Trophoblast cell (in vitro differentiated cells and primary cell): ENCODE measurements around the gene LRIT1.
"Not testable (repeated sequence)": the region's sequence is repeated elsewhere in the genome, so short reads cannot be mapped to it uniquely, and the experiment has no call there.

Source experiments
- DNase-seq, 2 donors: peaks; one replicate each; pipeline ENCODE4 v3.0.0-alpha.2; 2016
- H2AFZ ChIP-seq: 2 replicates; pipeline ENCODE4 v1.6.1; 2013; ENCODE audit warnings: low read length, moderate library complexity, mild to moderate bottlenecking; ENCODE audit not compliant: insufficient read depth, poor library complexity
- H2AK5ac ChIP-seq: 2 replicates; pipeline ENCODE4 v1.6.1; 2013; ENCODE audit warnings: mild to moderate bottlenecking, low read length
- H2BK120ac ChIP-seq: 2 replicates; pipeline ENCODE4 v1.6.1; 2013; ENCODE audit warnings: low read length, mild to moderate bottlenecking, moderate library complexity; ENCODE audit not compliant: insufficient read depth, poor library complexity
- H2BK12ac ChIP-seq: 2 replicates; pipeline ENCODE4 v1.6.1; 2013; ENCODE audit warnings: mild to moderate bottlenecking, low read length, moderate library complexity
- H2BK5ac ChIP-seq: 2 replicates; pipeline ENCODE4 v1.6.1; 2013; ENCODE audit warnings: low read length, low read depth, moderate library complexity, mild to moderate bottlenecking; ENCODE audit not compliant: poor library complexity
- H3K14ac ChIP-seq: 2 replicates; pipeline ENCODE4 v1.6.1; 2013; ENCODE audit warnings: mild to moderate bottlenecking, low read length
- H3K18ac ChIP-seq: 2 replicates; pipeline ENCODE4 v1.6.1; 2013; ENCODE audit warnings: mild to moderate bottlenecking, low read length
- H3K23ac ChIP-seq: 2 replicates; pipeline ENCODE4 v1.6.1; 2013; ENCODE audit warnings: low read length
- H3K27ac ChIP-seq: 2 replicates; pipeline ENCODE4 v1.5.1; 2013; ENCODE audit warnings: low read depth, mild to moderate bottlenecking, inconsistent platforms, low read length, moderate library complexity
- H3K27me3 ChIP-seq: 2 replicates; pipeline ENCODE4 v1.6.1; 2013; ENCODE audit warnings: inconsistent platforms, mild to moderate bottlenecking, low read length, moderate library complexity; ENCODE audit not compliant: insufficient read depth
- H3K36me3 ChIP-seq, 2 experiments: 1 replicate in 1 of 2; 2 replicates in 1 of 2; pipeline ENCODE4 v1.6.1; 2013; ENCODE audit warnings: low read length in 2 of 2, mild to moderate bottlenecking in 2 of 2, moderate library complexity in 1 of 2; ENCODE audit not compliant: insufficient read depth in 2 of 2, control insufficient read depth in 1 of 2
- H3K4ac ChIP-seq: 2 replicates; pipeline ENCODE4 v1.6.1; 2013; ENCODE audit warnings: low read depth, mild to moderate bottlenecking, low read length, moderate library complexity
- H3K4me1 ChIP-seq, 2 experiments: 1 replicate in 1 of 2; 2 replicates in 1 of 2; pipeline ENCODE4 v1.6.1; 2013; ENCODE audit warnings: low read length in 2 of 2, mild to moderate bottlenecking in 2 of 2, moderate library complexity in 1 of 2; ENCODE audit not compliant: insufficient read depth in 2 of 2, control insufficient read depth in 1 of 2
- H3K4me2 ChIP-seq: 2 replicates; pipeline ENCODE4 v1.6.1; 2013; ENCODE audit warnings: inconsistent platforms, mild to moderate bottlenecking, low read length, moderate library complexity
- H3K4me3 ChIP-seq: 2 replicates; pipeline ENCODE4 v1.5.1; 2013; ENCODE audit warnings: mild to moderate bottlenecking, low read depth, low read length, inconsistent platforms
- H3K79me1 ChIP-seq: one replicate; pipeline ENCODE4 v1.6.1; 2013; ENCODE audit warnings: low read length
- H3K79me2 ChIP-seq: 2 replicates; pipeline ENCODE4 v1.6.1; 2013; ENCODE audit warnings: low read length, mild to moderate bottlenecking; ENCODE audit not compliant: control insufficient read depth, insufficient read depth, poor library complexity
- H3K9ac ChIP-seq: 2 replicates; pipeline ENCODE4 v1.6.1; 2013; ENCODE audit warnings: mild to moderate bottlenecking, low read length
- H3K9me3 ChIP-seq: 2 replicates; pipeline ENCODE4 v1.6.1; 2013; ENCODE audit warnings: low read depth, mild to moderate bottlenecking, control low read depth, inconsistent platforms, low read length; ENCODE audit not compliant: insufficient read depth
- H4K12ac ChIP-seq: 2 replicates; pipeline ENCODE4 v1.6.1; 2013; ENCODE audit warnings: low read depth, mild to moderate bottlenecking, low read length, moderate library complexity
- H4K8ac ChIP-seq: 2 replicates; pipeline ENCODE4 v1.6.1; 2013; ENCODE audit warnings: low read depth, mild to moderate bottlenecking, low read length, moderate library complexity
- H4K91ac ChIP-seq: one replicate; pipeline ENCODE4 v1.6.1; 2013; ENCODE audit warnings: low read depth, mild to moderate bottlenecking, low read length, moderate library complexity
- WGBS: extraction: QIAGEN DNeasy Blood & Tissue Kit; methylation state at CpG from one replicate; pipeline ENCODE4 v1.1.7; 2013; ENCODE audit warnings: missing lambda C conversion rate; ENCODE audit not compliant: insufficient read length, insufficient coverage; ENCODE audit errors: extremely low coverage; 5-methylcytosine and 5-hydroxymethylcytosine counted together

The LRIT1 gene

DNA sequence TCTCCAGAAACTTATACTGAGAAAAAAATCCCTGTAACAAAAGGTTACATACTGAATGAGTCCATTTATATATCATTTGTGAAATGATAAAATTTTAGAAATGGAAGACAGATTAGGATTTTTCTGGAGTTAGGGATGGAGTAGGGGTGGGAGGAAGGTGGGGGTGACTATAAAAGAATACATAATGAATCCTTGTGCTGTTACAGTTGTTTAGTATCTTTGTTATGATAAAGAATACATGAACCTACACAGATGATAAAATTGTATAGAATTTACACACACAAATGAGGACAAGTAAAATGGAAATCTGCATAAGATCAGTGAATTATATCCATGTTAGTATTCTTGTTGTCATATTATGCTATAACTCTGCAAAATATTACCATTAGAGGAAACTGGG is 45.3 kb upstream of the LRIT1 start:
- Histone ChIP-seq H3K9ac (no peak overlapping the region), H3K79me2 (no peaks in the 10 kb centered on the region), H3K36me3 (no peaks in the 10 kb centered on the region), H2AFZ (no peak overlapping the region), H3K4ac (no peak overlapping the region), H3K4me3 (no peak overlapping the region), H3K27ac (no peak overlapping the region), H4K12ac (no peak overlapping the region), H4K8ac (no peak overlapping the region), H2BK120ac (no peak overlapping the region), H3K4me1 (no peaks in the 10 kb centered on the region), H2BK12ac (no peak overlapping the region), H3K18ac (no peak overlapping the region), H3K4me2 (no peak overlapping the region), H3K27me3 (no peaks in the 10 kb centered on the region), H3K14ac (no peak overlapping the region), H3K23ac (no peak overlapping the region), H2BK5ac (no peak overlapping the region), H4K91ac (no peak overlapping the region), H3K9me3 (no peaks in the 10 kb centered on the region), H3K79me1 (no peaks in the 10 kb centered on the region), H2AK5ac (no peak overlapping the region)
- no peak for DNase-seq

GRCh38 chr10:84279876-84280475 is 38.6 kb upstream of the LRIT1 start:
- H4K8ac ChIP-seq, H4K91ac ChIP-seq, H3K4me1 ChIP-seq, H3K9ac ChIP-seq, H3K18ac ChIP-seq, H3K9me3 ChIP-seq, H3K36me3 ChIP-seq, H3K23ac ChIP-seq, H4K12ac ChIP-seq, H2AK5ac ChIP-seq, H3K79me1 ChIP-seq, H2AFZ ChIP-seq, H3K4me3 ChIP-seq, H3K4ac ChIP-seq, H3K27me3 ChIP-seq, H2BK120ac ChIP-seq, H3K79me2 ChIP-seq, H3K14ac ChIP-seq, H3K4me2 ChIP-seq, H2BK12ac ChIP-seq, H2BK5ac ChIP-seq, H3K27ac ChIP-seq: not testable (repeated sequence)
- WGBS, result no CpG with 5 or more reads among the region's 31 CpGs
- peak in 1 of 2 donors; percentile 48 for DNase-seq

DNA sequence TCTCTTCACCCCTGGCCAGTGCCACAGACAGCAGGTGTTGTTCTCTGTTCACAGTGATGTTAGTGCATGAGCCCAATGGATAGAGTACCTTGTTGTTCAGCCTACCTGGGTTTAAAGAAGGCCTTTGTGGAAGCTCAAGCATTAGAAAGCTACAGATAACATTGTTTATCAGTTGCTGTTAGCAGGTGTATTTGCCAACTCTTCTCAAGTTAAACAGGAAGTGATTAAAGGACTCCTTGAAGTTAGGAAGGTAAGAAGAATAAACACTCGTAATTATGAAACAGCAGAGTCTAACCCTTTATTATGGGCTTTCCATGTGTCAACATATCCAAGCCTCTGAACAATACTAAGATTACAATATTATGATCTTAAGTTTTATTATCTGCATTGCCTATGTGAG is 29.4 kb upstream of the LRIT1 start:
- Histone ChIP-seq H2AK5ac (no peak overlapping the region), H3K23ac (no peak overlapping the region), H3K27ac (no peak overlapping the region), H2AFZ (no peak overlapping the region), H3K4me1 (no peaks in the 10 kb centered on the region), H3K9ac (no peak overlapping the region), H3K9me3 (no peaks in the 10 kb centered on the region), H2BK120ac (no peak overlapping the region), H3K27me3 (no peaks in the 10 kb centered on the region), H4K12ac (no peak overlapping the region), H4K8ac (no peak overlapping the region), H2BK12ac (no peak overlapping the region), H3K79me2 (no peaks in the 10 kb centered on the region), H3K4me3 (no peak overlapping the region), H3K4ac (no peak overlapping the region), H2BK5ac (no peak overlapping the region), H3K79me1 (no peaks in the 10 kb centered on the region), H3K4me2 (no peak overlapping the region), H3K18ac (no peak overlapping the region), H4K91ac (no peak overlapping the region), H3K14ac (no peak overlapping the region), H3K36me3 (no peaks in the 10 kb centered on the region)
- DNase-seq, result no peak
- WGBS, result no CpG with 5 or more reads among the region's 1 CpG

DNA sequence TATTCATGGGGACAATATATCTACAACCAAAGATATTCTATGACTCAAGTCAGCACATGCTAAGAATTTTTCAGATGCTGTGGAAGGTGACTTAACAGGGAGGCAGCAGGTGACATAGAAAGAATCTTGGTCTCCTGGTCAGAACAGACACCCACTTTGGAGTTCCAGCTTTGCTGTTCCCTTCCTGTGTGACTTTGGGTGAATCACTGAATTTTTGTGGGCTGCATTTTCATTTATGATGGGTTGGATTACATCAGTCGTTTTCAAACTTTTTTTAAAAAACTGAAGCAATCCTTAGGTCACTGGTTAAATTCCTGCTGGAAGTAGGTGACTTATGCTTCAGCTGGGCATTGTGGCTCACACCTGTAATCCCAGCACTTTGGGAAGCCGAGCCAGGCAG is 28.4 kb upstream of the LRIT1 start:
- H4K8ac ChIP-seq, result no peak overlapping the region
- H3K18ac ChIP-seq, result no peak overlapping the region
- no peaks in the 10 kb centered on the region for H3K79me1 ChIP-seq
- H3K4me1 ChIP-seq, result no peaks in the 10 kb centered on the region
- H3K36me3 ChIP-seq, result no peaks in the 10 kb centered on the region
- no peak overlapping the region for H3K4me2 ChIP-seq
- H2AFZ ChIP-seq, result no peak overlapping the region
- WGBS, result no CpG with 5 or more reads among the region's 2 CpGs
- H3K23ac ChIP-seq, result no peak overlapping the region
- no peaks in the 10 kb centered on the region for H3K27me3 ChIP-seq
- H3K9ac ChIP-seq, result no peak overlapping the region
- no peak overlapping the region for H3K4me3 ChIP-seq
- no peak overlapping the region for H3K27ac ChIP-seq
- H4K91ac ChIP-seq, result no peak overlapping the region
- no peak overlapping the region for H2BK12ac ChIP-seq
- no peak overlapping the region for H3K4ac ChIP-seq
- H4K12ac ChIP-seq, result no peak overlapping the region
- no peaks in the 10 kb centered on the region for H3K9me3 ChIP-seq
- H3K79me2 ChIP-seq, result no peaks in the 10 kb centered on the region
- H2AK5ac ChIP-seq, result no peak overlapping the region
- H2BK5ac ChIP-seq, result no peak overlapping the region
- no peak overlapping the region for H2BK120ac ChIP-seq
- H3K14ac ChIP-seq, result no peak overlapping the region
- DNase-seq, result peak; percentile 86 to 96
